GF-D8 (cell line): ENCODE measurements around the gene LAX1.
"Not testable (repeated sequence)": the region's sequence is repeated elsewhere in the genome, so short reads cannot be mapped to it uniquely, and the experiment has no call there.

ENCODE experiments used
- DNase-seq: peaks from one replicate; lab custom pipeline; 2025; lab: John Stamatoyannopoulos, UW

The LAX1 gene, protein sequence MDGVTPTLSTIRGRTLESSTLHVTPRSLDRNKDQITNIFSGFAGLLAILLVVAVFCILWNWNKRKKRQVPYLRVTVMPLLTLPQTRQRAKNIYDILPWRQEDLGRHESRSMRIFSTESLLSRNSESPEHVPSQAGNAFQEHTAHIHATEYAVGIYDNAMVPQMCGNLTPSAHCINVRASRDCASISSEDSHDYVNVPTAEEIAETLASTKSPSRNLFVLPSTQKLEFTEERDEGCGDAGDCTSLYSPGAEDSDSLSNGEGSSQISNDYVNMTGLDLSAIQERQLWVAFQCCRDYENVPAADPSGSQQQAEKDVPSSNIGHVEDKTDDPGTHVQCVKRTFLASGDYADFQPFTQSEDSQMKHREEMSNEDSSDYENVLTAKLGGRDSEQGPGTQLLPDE

DNA sequence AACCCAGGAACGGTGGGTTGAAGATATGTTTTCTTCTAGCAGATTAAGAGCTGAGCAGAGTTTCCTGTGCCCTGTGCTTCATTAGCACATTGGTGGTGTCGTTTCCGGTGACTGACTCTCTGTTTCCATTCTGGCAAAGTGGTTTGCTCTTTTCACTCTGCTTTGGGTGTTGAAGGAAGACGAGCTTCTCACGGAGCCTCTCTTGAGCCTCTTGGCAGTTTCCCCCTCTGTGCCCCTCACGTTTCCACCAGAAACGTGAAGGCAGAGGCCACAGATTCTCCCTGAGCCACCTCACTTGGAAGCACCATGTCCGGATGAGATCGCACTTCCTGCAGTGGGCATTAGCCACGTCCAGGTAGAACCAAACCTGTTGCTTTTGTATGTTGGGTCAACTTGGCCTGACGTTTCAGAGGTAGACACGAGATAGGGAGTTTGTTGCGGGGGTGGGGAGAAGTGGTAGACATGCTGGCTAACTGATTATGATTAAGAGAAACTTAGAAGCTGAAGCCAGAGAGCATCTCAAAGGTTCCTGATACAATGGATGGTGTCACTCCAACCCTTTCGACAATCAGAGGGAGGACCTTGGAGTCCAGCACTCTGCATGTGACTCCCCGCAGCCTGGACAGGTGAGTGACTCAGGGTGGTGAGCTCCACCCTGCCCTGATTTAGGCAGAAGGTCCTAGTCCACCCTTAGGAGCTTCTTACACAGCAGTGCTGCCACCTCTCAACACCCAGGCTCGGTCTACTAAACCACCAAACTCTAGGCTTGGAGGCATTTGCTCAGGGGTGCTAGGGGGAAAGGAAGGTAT lies at the start of gene LAX1:
Gene LAX1 (plus strand): TSS at position 155 of the 809 bp plus-strand sequence. CDS start 383 bp downstream, at position 538.
- peak; percentile 86 for DNase-seq

DNA sequence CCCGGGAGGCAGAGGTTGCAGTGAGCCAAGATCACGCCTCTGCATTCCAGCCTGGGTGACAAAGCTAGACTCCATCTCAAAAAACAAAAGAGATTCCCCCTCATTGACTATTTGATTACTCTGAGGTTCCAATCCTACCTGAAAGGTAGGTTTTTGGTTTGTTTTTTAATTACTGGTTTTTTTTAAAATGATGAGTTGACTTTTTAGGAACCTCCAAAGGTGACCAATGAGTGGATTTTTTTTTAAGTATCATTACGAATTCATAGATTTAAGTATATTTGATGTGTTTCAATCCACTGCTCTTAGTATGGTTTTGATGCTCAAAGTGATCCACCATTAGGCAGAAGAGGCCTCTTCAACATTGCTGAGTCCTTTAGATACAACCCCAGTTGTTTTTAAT lies 47.9 kb upstream of the LAX1 start:
- DNase-seq, result no peak

DNA sequence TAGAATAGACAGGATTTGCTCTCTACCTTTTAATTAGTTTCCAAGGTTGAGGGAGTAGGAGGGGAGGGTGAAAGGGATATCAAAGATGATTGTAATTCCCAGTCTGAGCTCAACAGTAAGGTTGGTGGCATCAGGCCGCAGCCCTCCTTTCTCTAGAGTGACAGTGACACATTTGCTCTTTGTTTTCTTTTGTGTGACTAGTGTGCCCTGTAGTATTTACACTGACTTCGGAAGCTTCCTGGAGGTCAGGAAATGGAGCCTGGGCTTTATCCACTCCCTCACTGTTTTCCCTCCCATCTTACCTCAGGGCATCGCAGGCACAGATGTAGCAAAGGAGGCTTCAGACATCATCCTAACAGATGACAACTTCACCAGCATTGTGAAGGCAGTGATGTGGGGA lies 44.7 kb upstream of the LAX1 start:
- no peak for DNase-seq

DNA sequence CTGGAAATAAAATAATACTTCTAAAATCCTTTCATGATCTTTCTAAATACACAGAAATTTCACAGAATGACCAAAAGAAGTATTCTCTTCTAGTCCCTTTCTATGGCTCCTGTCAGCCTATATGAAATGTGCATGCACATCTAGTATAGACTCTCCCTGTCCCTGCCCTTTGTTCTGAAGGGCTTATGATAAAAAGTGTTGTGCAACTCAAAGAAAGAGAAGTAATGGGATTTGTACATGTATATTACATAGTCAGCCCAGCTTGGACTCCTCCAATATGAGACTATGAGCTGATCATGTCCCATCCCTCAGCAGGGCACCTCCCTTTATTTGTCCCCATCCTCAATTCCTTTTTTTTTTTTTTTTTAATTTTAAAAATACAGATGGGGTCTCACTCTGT lies 42.1 kb upstream of the LAX1 start:
- DNase-seq, result no peak

DNA sequence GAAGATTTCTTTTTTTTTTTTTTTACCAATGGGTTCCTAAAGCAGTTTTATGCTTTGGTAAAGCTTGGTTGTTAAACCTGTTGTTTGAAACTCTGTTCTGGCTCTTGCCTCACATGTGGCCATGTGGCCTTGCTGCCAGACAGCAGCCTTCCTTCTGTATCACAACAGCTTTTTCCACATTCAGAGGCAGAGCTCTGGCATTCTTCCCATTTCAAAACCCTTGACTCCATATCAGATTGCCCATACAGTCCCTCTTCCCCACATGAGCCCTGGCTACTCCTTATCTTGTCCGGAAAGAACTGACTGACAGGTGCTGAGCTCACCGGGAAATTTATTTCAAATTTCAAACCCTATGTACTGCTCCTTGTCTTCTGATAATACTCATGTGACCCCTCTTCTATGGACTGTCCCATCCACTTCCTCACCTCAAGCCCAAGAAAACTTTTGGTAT lies 38.5 kb upstream of the LAX1 start:
- DNase-seq, result no peak

DNA sequence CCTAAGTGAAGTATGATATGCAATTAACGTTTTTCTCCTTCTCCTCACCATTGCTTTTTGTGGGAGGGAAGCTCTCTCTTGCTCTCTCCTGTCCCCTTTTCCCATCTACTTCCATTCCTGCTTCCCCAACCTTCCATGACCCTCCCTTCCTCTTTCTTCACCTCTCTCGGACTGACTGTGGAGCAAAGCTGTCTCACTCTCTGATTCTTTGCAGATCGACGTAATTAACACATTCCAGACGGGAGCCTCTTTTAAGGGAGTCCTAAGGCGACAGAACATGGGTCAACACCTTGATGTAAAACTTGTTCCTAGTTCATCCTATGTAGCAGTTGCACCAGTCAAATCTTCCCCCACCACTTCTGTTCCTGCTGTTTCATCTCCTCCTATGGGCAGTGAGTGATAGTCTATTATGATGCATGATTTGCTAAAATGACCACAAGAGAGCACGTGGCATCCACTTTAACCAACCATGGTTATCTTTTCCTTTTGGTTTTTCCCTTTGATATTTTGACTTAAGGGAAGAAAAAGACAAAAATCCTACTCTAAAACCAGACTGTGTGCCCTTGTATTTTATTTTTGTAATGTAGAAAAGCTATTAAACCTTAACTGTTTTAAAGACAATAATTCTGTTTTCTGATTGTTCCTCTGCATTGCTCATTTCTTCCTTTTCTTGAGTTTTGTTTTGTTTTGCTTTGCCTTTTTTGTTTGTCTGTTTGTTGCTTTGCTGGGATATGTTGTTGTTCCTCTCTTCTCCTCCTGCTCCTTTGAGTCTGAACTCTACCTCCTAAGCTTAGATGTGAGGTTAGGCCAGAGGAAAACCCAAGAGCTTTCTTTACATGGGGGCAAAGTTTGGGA lies 31.7 kb upstream of the LAX1 start:
- no peak for DNase-seq

DNA sequence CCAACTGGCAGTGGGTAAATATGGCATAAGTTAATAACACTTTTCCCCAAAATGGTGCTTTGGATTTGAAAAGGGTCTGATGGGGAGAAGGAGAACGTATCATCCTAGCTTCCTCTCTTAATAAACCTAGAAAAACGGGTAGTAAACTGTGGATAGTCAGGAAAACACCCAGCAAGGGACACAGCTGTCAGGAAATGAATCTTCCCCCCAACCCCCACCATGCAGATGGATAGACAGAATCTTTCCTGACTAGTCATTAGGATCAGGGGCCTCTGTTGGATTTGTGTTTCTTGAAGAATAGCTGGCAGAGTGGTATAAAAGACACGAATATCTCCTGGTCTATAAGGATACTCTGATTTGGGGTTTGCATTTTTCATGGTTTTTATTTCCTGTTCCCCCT lies 22.5 kb upstream of the LAX1 start:
- no peak for DNase-seq

DNA sequence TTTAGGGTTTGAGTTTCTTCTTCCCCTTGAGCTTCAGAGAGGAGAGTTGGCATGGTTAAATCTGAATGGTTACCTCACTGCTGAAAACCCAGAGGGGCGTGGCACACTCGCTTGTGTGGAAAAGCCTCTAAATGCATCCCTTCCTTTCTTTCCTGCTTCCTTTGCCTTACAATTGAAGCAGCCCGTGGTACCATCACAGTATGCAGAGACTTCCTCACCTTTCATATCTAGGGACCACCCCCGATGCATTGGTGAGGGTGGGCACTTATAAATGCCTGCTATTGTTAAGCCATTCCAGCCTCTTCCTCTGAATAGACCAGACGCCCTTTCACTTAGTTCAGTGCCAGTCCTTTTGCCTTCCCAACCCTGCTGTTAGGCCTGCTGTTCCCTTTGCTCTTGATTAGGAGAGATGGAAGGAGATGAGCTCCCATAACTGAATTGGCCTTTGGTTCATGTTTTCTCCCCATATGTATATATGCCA lies 21.9 kb upstream of the LAX1 start:
- no peak for DNase-seq

DNA sequence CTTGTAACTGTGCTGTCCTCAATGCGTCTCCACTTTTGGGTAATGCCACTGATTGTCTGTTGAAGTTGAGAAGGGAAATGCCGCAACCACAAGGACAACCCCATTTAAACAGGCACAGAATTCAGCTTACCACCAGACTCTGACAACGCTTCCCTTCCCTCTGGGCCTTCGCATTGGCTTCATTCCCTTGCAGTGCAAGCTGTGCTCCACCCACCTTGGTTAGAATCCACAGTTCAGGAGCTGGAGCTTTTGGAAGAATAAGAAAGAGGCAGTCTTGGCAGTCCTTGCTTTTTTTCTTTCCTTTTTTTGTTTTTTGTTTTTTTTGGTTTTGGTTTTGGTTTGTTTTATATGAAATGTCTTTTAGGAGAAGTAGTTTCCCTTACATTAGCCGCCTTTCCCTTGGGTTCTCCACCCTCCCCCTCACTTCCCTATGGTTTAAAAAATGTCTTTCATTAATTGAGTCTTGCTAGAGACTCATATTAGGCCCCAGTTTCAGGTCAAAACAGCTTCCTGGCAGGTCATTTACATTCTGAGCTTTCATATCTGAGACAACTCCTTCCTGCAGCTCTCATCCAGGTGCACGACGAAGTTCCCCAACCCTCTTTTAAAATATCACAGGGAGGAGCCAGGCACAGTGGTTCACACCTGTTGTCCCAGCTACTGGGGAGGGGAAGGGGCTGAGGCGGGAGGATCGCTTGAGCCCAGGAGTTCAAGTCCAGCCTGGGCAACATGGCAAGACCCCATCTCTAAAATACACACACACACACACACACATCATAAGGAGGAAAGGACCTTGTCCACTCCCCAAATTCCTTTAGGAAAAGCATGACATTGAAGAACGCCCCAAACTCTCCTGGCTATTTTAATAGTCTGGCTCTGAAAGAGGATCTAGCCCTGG lies 20.7 kb upstream of the LAX1 start:
- DNase-seq, result no peak

DNA sequence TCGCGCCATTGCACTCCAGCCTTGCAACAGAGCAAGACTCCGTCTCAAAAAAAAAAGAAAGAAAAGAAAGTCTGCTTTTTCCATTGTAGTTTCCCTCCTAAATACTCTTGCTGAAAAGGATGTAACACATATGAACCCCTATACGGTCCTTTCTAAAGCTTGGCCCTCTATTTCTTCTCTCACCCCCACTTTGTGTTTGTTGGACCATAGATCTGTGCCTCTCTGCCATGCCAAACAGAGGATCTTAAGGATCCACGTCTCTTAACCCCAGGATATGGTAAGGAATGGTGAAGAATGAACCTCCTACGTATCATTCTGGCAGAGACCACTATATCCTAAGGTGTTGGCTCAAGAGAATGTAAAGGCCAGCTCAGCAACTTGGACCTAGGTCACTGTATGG lies 18.7 kb upstream of the LAX1 start:
- no peak for DNase-seq

DNA sequence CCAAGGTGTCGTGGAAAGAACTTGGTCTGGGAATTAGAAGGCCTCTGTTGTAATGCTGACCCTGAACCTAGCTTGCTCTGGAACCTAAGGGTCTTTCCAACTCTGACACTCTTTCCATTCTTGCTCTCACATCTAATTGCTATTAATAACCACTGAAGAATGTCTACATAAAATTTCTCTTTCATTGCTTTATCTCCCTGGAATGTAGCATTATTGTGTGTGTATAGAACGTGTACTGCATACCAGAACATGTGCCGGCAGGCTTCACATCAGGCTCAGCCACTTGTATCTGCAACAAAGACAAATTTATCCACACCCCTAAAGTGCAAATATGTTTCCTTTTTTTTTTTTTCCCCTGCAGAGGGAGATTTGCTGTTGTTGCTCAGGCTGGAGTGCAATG lies 13.9 kb upstream of the LAX1 start:
- no peak for DNase-seq

DNA sequence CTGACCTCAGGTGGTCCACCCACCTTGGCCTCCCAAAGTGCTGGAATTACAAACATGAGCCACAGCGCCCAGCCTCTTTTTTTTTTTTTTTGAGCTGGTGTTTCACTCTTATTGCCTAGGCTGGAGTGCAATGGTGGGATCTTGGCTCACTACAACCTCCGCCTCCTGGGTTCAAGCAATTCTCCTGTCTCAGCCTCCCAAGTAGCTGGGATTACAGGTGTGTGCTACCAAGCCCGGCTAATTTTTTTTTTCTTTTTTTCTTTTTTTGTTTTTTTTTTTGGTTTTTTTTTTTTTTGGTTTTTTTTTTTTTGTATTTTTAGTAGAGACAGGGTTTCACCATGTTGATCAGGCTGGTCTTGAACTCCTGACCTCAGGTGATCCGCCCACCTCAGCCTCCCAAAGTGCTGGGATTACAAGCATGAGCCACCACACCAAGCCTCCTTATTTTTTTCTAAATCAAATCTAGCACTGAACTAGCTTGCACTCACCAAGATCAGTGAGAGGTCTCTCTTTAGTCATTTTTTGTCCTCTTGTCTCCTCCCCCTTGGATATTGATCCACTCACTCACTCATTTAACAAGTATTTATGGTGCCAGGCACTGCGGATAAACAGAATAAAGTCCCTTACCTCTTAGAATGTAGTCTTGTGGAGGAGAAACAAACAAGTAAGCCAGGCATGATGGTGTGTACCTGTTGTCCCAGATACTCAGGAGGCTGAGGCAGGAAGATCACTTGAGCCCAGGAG lies 13.2 kb upstream of the LAX1 start:
- not testable (repeated sequence) for DNase-seq

DNA sequence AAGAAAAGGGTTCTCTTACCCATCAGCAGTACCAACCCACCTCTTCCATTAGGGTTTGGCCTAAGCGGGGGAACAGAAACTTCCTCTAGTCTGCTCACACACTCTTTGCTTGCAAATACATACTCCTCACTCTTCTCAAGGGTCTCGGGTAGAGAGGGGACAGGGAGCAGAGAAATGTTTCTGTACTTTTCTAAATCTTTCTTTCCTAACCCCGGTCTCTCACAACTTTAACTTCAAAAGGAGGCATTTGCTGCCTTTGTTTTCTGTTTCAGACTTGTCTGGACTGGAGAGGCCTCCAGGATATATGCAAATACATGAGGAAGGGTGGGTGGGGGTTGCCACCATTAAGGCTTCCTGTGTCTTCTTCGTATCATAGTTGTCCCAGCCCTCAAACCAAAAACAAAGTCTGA lies 10.5 kb upstream of the LAX1 start:
- no peak for DNase-seq

DNA sequence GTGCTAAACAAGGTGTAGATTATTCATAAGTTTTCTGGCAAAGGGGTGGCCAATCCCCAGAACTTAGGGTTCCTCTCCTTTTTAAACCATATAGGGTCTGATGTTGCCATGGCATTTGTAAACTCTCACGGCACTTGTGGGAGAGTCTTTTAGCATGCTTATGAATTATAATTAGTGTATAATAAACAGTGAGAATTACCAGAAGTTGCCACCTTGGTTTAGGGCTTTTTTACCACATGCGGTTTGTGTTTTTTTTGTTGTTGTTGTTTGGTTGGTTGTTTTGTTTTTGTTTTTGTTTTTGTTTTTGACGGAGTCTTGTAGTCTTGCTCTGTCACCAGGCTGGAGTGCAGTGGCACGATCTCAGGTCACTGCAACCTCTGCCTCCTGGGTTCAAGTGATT lies 8.9 kb upstream of the LAX1 start:
- no peak for DNase-seq

DNA sequence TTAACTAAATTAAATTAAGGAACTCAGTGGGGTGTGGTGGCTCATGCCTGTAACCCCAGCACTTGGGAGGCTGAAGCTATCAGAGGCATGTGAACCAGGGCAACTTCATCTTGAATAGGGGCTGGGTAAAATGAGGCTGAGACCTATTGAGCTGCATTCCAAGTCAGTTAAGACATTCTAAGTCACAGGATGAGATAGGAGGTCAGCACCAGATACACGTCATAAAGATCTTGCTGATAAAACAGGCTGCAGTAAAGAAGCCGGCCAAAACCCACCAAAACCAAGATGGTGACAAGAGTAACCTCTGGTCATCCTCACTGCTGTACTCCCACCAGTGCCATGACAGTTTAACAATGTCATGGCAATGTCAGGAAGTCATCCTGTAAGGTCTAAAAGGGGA lies 6.2 kb upstream of the LAX1 start:
- DNase-seq, result not testable (repeated sequence)

DNA sequence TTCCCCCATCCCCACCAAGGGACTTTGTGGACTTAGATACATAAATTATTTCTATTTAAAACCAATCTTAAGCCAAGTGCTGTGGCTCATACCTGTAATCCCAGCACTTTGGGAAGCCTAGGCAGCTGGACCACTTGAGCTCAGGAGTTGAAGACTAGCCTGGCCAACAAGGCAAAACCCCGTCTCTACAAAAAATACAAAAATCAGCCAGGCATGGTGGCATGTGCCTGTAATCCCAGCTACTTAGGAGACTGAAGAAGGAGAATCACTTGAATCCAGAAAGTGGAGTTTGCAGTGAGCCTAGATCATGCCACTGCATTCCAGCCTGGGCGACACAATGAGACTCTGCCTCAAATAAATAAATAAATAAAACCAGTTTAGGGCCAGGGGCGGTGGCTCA lies 4.5 kb upstream of the LAX1 start:
- no peak for DNase-seq

DNA sequence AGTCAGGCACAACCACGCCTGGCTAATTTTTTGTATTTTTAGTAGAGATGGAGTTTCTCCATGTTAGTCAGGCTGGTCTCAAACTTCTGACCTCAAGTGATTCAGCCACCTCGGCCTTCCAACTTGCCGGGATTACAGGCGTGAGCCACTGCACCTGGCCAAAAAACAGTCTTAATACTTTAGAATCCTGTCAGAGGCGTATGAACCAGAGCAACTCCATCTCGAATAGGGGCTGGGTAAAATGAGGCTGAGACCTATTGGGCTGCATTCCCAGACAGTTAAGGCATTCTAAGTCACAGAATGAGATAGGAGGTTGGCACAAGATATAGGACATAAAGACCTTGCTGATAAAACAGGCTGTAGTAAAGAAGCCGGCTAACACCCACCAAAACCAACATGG lies 3.0 kb upstream of the LAX1 start:
- DNase-seq, result not testable (repeated sequence)

DNA sequence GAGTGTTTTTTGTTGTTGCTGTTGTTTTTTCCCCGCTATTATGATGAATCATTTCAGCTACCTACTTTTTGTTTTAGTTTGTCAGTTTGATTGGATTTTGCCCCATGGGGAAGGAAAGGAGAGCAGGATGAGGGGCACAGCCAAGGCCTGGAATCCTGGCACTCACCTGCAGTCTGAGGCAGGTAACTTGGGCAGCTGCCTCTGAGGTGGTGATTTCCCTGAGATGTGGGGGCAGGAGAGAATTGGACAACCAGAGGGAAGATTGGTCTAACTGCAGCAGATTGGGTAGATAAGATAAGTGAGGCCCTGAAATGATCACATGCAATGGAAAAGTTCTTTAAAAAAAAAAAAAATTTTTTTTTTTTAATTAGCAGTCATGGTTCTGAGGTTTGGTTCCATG lies 1.5 kb upstream of the LAX1 start:
- DNase-seq, result no peak

DNA sequence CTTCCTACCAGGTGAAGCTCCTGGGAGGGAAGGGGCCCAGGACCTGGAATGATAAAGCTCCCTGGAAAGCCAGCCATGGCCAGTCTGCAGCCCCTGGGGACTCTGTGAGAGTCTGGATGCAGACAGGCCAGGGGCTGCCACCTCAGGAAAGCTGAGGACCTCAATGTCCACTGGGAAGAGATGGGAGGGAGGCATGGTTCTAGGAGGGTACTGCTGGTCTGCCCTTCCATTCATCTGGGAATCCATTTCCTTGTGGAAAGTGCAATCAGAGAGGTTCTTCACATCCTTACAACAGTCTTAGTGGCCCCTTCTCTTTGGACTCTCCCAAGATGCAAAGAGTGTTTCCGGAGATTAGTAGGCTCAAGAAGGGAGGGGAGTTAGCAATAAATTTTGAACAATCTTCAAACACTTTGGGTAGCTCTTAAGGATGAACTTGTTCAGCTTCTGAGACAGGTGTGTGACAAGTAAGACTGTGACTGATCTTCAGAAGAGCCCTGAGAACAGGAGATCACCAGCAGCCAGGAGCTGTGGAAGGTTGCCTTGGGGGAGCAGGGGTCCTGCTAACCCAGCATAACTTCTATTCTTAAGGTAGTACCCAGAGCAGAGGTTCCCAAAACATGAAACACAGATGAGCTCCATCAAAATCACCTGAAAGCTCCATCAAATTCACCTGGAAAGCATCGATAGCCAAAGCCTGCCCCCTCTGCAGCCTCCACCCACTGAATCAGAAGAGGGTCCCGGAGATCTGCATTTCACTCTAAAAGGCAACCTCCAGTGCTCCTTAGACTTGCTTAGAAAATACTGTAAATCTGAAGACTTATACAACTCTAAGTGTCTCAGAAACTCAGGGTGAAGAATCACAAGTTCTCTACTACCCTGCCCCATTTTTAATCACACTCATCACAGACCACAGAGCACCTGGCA lies 616 bp upstream of the LAX1 start:
- no peak for DNase-seq
